HG03460 (cell line): Measurements from ENCODE around the gene SLC13A3.

ENCODE experiments used
- ATAC-seq: cut with Tn5 transposase; IDR thresholded peaks from one replicate; pipeline ENCODE4 v1.9.1; 2021; ENCODE audit not compliant: unreplicated experiment

Gene SLC13A3

GRCh38 chr20:46607191-46607848 is 43.9 kb downstream of the SLC13A3 start:
- no peak for ATAC-seq

- no peak for ATAC-seq
Observed at GRCh38 chr20:46606817-46607190, 44.5 kb downstream of the SLC13A3 start.

- ATAC-seq: no peak
Observed at GRCh38 chr20:46605978-46606816, 45.1 kb downstream of the SLC13A3 start.

DNA sequence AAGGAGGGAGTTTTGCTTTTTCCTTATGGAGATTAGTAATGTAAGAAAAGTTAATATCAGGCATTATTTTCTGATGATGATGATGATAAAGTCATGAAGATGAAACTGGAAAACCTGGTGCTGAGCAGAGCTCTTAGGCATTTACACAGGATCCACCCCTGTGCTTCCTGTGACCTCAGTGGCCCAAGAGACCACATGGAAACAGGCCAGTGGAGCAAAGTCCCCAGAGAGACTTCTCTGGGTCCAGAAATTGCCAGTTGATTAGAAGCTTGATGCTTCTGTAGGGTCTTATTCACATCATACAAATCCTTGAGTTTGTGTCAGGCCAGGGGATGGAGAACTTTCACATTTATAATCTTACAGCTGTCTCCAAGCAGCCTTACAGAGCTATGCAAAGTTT is 46.1 kb downstream of the SLC13A3 start:
- no peak for ATAC-seq

- no peak for ATAC-seq
Observed at GRCh38 chr20:46604551-46605133, 46.6 kb downstream of the SLC13A3 start.

DNA sequence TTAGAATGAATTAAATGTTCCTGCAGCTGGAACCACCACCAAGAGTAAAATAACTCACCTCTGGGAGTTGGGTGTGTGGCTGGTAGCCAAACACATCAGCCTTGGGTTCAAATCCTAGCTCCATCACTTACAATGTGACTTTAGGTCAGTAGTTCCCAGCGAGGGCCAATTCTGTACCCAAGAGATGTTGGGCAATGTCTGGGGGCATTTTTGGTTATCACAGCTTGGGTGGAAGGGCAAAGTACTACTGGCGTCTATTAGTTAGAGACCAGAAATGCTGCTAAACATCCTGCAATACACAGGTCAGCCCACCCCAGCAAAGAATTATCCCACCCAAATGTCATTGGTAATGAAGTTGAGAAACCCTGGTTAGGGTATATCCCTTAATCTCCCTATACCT is 48.8 kb downstream of the SLC13A3 start:
- no peak for ATAC-seq

- no peak for ATAC-seq
Observed at GRCh38 chr20:46601603-46602122, 49.6 kb downstream of the SLC13A3 start.

DNA sequence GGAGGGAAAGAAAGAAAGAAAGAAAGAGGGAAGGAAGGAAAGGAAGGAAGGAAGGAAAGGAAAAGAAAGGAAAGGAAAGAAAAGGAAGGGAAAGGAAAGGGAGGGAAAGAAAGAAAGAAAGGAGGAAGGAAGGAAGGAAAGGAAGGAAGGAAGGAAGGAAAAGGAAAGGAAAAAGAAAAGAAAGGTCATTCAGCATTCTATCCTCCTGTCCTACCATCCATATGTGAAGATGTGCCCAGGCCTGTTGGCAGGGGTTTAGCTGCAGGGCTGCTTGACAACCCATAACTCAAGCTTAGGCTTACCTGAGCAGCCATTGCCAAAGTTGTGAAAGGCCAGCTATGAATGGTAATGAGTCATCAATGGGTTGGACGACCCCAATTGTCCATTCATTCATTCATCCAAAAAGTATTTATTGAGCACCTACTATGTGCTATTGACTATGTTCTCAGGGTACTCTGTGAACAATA is 50.9 kb downstream of the SLC13A3 start:
- ATAC-seq: no peak

GRCh38 chr20:46599227-46599987 is 51.9 kb downstream of the SLC13A3 start:
- ATAC-seq: no peak

DNA sequence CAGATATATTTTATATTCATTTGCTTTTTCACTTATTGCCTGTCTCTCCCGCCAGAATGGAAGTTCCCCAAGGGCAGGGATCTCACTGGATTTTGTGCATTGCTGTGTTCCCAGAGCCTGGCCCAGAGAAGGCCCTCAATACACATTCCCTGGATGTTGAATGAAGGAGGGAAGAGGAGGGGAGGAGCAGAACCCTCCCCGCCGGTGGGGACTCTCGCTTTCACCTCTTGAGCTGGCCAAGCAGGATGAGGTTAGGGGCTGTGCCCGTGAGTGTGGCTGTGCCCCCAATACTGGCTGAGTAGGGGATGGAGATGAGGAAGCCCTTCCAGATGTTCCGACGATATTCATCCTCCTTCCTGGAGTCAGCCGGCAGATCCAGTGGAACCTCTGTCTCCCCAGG is 55.3 kb downstream of the SLC13A3 start:
- no peak for ATAC-seq

DNA sequence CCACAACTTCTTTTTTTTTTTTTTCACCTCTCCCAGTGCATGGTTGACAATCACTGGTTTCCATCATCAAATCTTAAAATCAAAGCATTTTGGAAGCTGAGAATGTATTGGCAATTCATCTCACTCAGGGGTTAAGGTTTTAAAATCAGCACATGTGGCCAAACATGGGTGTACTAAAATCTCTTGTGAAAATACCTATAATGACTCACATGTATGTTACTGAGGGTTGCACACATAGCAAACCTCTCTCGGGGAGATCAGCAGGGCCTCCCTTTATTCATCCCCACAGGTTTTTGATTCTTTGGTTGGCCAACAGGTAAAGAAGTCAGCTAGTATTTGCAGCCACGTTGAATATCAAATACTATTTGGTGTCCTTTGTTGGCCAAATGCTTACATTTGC is 56.5 kb downstream of the SLC13A3 start:
- no peak for ATAC-seq

- ATAC-seq: no peak
Observed at GRCh38 chr20:46592580-46593362, 58.5 kb downstream of the SLC13A3 start.

DNA sequence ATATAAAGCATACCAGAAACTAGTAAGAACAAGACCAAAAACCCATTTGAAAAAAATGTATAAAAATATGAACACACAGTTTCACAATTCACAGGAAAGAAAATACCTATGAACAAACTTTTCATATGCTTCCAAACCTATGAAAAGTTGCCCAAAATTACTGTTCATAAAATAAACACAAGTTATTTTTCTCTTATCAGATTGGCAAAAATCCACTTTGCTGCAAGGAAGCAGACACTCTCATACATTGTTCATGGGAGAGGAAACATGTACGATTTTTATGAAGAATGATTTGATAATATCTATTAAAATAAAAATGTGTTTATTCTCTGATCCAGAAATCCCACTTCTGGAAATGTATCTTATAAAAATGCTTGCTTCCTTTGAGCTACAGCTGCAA is 60.8 kb downstream of the SLC13A3 start:
- no peak for ATAC-seq

- no peak for ATAC-seq
Observed at GRCh38 chr20:46588532-46589511, 62.4 kb downstream of the SLC13A3 start.

DNA sequence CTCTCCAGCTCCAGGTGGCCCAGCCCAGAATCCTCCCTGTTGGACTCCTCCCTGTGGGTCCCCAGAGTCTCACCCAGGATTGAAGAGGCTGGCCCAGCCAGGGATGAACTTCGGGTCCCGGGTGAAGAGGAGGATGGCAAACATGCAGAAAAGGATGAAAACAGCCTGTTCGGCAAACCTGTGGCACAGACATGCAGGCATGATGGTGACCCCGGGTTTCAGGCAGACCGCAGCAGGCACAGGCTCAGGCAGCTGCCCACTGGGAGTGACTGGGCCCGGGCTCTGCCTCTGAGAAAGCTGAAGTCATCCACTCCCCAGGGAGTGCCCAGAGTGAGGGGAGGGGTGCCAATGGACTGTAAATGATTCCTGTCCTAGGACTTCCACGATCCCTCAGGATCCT is 63.3 kb downstream of the SLC13A3 start:
- ATAC-seq: no peak

DNA sequence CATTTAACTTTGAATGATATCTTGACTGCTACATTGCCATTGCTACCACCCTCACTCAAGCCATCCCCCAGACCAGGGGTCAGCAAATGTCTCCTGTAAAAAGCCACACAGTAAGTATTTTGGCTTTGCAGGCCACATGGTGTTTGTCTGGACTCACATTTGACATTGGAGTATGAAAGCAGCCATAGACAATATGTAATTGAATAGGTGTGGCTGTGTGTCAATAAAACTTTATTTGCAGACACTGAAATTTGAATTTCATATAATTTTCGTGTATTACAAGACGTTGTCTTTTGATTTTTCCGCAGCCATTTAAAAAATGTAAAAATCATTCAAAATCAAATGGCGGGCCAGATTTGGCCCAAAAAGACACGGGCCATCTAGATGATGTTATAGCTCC is 64.5 kb downstream of the SLC13A3 start:
- ATAC-seq: no peak

DNA sequence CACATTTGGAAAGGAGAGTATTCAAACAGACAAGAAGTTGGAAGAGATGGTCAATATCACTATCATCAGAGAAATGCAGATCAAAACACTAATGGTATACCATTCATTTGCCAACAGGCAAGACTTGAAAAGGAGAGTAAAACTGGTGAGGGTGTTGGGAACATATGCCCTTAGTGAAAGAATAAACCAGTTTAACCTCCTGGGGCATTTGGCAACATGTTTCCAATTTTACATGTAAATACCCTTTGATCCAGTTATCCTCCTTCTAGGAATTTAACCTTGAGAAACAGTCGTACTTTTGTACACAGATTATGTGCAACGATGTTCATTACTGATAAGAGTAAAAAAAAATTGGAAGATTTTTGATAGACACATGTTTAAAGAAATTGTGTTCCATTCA is 66.8 kb downstream of the SLC13A3 start:
- no peak for ATAC-seq

DNA sequence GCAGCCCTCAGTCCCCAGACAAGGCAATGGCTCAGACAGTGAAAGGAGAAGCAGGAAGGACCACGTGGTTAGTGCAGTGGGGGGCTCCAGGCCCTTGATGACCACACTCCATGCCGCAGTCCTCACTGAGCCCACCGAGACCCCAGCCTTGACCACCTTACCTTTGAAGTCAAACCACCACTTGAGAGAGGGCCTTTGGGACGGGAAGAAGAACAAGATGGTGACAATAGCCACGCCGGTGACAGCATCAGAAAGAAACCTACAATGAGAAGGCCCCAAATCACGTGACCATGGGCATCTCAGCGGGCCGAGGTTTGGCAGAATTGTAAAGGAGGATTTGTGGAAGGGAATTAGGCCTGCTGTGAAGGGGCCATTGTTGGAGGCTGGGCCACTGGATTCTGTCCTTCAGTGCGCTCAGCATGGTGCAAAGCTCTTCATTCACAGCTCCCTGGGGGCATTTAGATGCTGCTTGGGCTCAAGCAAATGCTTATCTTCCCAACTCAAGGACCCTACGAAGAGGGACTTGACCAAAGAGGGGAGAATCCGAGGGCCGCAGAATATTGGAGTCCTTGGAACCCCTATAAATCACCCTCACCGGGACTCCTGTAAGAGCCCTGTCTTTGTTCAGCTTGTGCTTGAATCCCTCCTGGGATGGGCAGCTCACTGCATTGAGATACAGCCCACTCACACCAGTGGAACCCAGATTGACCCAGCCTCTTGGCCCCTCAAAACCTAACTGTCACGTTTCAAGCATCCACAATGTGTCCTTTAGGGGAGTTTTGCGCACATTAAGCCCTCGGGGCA is 67.6 kb downstream of the SLC13A3 start:
- ATAC-seq: no peak
